Keratinocyte (primary cell): ENCODE measurements around the gene GRIK4.

ENCODE experiments used
- CTCF ChIP-seq, 3 experiments: IDR thresholded peaks in 1 of 3; conservative IDR thresholded peaks in 1 of 3; optimal IDR thresholded peaks in 1 of 3; 2 replicates in 2 of 3; 3 replicates in 1 of 3; pipeline versions ENCODE3 to v1.5.1; 2011; ENCODE audit warnings: low read length in 3 of 3, mild to moderate bottlenecking in 3 of 3, moderate library complexity in 2 of 3, control low read depth in 1 of 3, inconsistent platforms in 1 of 3; ENCODE audit not compliant: insufficient read depth in 2 of 3; ENCODE audit errors: extremely low read depth in 1 of 3
- EZH2 ChIP-seq: IDR thresholded peaks from one replicate; pipeline ENCODE4 v1.6.1; 2012; ENCODE audit warnings: inconsistent platforms, mild to moderate bottlenecking, low read length, moderate library complexity

GRCh38 chr11:120482149-120482548, 29.4 kb upstream of the GRIK4 start:
- TF ChIP-seq CTCF (optimal IDR thresholded peaks at IDR 0.05 in 1 of 3, IDR thresholded peaks at IDR 0.05 in 1 of 3, conservative IDR thresholded peaks at IDR 0.05 in 1 of 3; ENCODE audit: extremely low read depth in 1 of 3, insufficient read depth in 2 of 3, low read length in 3 of 3) (no peak), EZH2 (no peak)
